Left forelimb (tissue), 1 donor: ENCODE results near the gene FAM118A.
"Not testable (repeated sequence)": the region's sequence is repeated elsewhere in the genome, so short reads cannot be mapped to it uniquely, and the experiment has no call there.

Experiments used
- DNase-seq: peaks from one replicate; pipeline ENCODE4 v3.0.0-alpha.2; 2018; ENCODE audit warnings: low spot score

FAM118A gene

GRCh38 chr22:45310331-45310976 lies 720 bp downstream of the FAM118A start:
- DNase-seq, result no peak

GRCh38 chr22:45310977-45311531 lies 1.3 kb downstream of the FAM118A start:
- no peak for DNase-seq

- no peak for DNase-seq
Observed at GRCh38 chr22:45312415-45312814, 2.7 kb downstream of the FAM118A start.

GRCh38 chr22:45312856-45313255 lies 3.1 kb downstream of the FAM118A start:
- DNase-seq, result no peak

GRCh38 chr22:45314054-45314721 lies 4.5 kb downstream of the FAM118A start:
- DNase-seq, result no peak

GRCh38 chr22:45314786-45315185 lies 5.1 kb downstream of the FAM118A start:
- DNase-seq, result no peak

- DNase-seq, result no peak
Observed at GRCh38 chr22:45316796-45317526, 7.2 kb downstream of the FAM118A start.

- no peak for DNase-seq
Observed at GRCh38 chr22:45317551-45318167, 7.9 kb downstream of the FAM118A start.

GRCh38 chr22:45318168-45318557 lies 8.4 kb downstream of the FAM118A start:
- peak; percentile 82 for DNase-seq

- DNase-seq, result no peak
Observed at GRCh38 chr22:45318558-45319323, 9.0 kb downstream of the FAM118A start.

- DNase-seq, result no peak
Observed at GRCh38 chr22:45319324-45319685, 9.6 kb downstream of the FAM118A start.

- no peak for DNase-seq
Observed at GRCh38 chr22:45320357-45320976, 10.7 kb downstream of the FAM118A start.

- DNase-seq, result no peak
Observed at GRCh38 chr22:45321827-45322226, 12.1 kb downstream of the FAM118A start.

GRCh38 chr22:45322873-45323525 lies 13.3 kb downstream of the FAM118A start:
- DNase-seq, result no peak

- DNase-seq, result no peak
Observed at GRCh38 chr22:45323695-45324094, 14.0 kb downstream of the FAM118A start.

- DNase-seq, result no peak
Observed at GRCh38 chr22:45324311-45324711, 14.6 kb downstream of the FAM118A start.

GRCh38 chr22:45328261-45328660 lies 18.5 kb downstream of the FAM118A start:
- not testable (repeated sequence) for DNase-seq

- no peak for DNase-seq
Observed at GRCh38 chr22:45328822-45329529, 19.2 kb downstream of the FAM118A start.

GRCh38 chr22:45329530-45329936 lies 19.8 kb downstream of the FAM118A start:
- DNase-seq, result no peak

- no peak for DNase-seq
Observed at GRCh38 chr22:45330548-45330947, 20.8 kb downstream of the FAM118A start.
